Keratinocyte (primary cell): ENCODE measurements around the gene IRX2.

ENCODE experiments used
- CTCF ChIP-seq, 3 experiments: IDR thresholded peaks in 1 of 3; conservative IDR thresholded peaks in 1 of 3; optimal IDR thresholded peaks in 1 of 3; 2 replicates in 2 of 3; 3 replicates in 1 of 3; pipeline versions ENCODE3 to v1.5.1; 2011; ENCODE audit warnings: low read length in 3 of 3, mild to moderate bottlenecking in 3 of 3, moderate library complexity in 2 of 3, control low read depth in 1 of 3, inconsistent platforms in 1 of 3; ENCODE audit not compliant: insufficient read depth in 2 of 3; ENCODE audit errors: extremely low read depth in 1 of 3
- EZH2 ChIP-seq: IDR thresholded peaks from one replicate; pipeline ENCODE4 v1.6.1; 2012; ENCODE audit warnings: inconsistent platforms, mild to moderate bottlenecking, low read length, moderate library complexity

GRCh38 chr5:2759696-2760461, 8.4 kb upstream of the IRX2 start:
- TF ChIP-seq CTCF (optimal IDR thresholded peaks at IDR 0.05 in 1 of 3, IDR thresholded peaks at IDR 0.05 in 1 of 3, conservative IDR thresholded peaks at IDR 0.05 in 1 of 3; ENCODE audit: extremely low read depth in 1 of 3, insufficient read depth in 2 of 3, low read length in 3 of 3), result no peak
- no peak for TF ChIP-seq EZH2
